DLD1 (cell line): ENCODE results near the gene SPATA21.

Experiments used
- in situ Hi-C: cut with HindIII; loops from 2 replicates; pipeline ENCODE4 v1.10.0; 2017; ENCODE audit warnings: low sequenced_read_pairs

Gene SPATA21

DNA sequence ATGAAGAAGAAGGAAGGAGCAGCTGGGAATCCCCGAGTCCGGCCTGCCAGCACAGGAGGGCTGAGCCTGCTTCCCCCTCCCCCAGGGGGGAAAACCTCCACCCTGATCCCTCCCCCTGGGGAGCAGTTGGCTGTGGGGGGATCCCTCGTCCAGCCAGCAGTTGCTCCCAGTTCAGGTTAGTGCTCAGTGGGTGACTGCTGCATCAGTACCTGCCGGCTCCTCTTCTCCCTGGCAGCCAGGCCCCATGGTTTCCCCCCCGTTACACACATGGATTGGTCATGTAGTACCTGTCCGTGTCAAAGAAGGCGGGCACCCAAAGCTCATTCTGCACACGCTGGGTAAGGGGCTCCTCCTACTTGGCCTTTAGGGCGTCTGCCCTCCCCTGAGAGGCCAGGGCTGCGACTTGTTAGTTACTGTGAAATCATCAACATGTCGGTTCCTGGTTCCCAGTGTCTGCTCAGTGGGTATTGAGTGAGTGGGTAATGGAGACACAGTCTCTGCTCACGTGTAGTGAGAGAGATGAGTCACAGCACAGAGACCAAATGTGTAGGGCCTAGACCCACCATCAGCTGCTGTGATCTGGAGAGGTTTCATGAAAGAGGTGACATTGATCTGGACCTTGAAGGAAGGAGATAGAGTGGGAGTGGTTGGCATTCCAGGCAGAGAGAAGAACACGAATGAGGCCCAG is 14.8 kb upstream of the SPATA21 start:
- in situ Hi-C loops = no loop called here

DNA sequence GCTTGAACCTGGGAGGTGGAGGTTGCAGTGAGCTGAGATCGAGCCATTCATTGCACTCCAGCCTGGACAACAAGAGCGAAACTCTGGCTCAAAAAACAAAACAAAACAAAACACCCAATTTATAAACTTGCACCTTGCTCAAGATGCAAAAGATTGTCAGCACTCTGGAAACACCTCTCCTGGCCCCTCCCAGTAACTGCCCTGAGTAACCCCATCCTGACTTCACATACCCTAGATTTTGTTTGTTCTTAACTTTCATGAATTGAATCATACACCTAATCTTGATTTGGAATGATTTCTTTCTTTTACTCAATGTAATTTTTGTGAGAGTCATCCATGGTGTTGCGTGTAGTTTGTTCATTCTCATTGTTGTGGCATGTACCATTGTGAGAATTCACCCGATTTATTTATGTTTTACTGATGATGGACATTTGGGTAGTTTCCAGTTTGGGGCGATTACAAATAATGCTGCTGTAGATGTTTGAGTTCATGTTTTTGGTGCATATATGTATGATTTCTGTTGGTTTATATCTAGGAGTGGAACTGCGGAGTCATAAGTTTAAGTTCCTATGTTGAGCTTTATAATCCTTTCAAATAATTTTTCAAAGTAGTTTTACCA is 13.7 kb upstream of the SPATA21 start:
- in situ Hi-C loops = no loop called here

DNA sequence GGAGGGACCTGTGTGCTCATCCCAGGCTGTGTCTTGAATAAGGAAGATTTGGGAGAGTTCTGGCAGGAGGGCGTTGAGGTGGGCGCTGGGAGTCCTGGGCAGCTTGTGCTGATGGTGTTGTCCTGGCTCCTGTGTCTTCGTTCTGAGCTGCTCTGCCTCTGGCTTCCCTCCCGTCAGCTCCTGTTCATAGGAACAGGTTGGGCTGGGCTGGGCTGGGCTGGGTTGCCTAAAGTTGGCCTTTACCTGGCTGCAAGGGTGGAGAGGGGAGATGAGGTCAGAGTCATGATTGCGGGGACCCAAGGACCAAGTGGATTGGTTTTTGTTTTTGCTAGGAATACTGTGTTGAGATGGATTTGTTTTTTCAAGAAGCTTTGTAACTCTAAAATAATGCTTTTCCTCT is 12.4 kb upstream of the SPATA21 start:
- in situ Hi-C loops = no loop called here

DNA sequence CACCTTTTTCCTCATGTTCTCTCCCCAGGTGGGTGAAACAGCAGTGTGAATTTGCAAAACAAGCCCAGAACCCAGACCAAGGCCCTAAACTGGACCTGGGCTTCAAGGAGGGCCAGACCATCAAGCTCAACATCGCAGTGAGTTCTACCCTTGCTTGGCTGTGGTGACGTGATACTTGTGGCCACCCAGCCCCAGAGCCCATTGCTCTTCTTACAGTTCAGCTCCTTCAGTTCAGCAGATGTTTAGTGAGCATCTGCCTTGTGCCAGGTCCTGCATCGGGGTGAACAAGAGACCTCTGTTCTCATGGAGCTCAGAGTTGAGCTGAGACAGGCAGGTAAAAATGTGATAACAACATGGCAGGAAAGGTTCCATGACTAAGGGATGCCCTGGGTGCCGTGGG is 11.8 kb upstream of the SPATA21 start:
- in situ Hi-C loops = no loop called here

DNA sequence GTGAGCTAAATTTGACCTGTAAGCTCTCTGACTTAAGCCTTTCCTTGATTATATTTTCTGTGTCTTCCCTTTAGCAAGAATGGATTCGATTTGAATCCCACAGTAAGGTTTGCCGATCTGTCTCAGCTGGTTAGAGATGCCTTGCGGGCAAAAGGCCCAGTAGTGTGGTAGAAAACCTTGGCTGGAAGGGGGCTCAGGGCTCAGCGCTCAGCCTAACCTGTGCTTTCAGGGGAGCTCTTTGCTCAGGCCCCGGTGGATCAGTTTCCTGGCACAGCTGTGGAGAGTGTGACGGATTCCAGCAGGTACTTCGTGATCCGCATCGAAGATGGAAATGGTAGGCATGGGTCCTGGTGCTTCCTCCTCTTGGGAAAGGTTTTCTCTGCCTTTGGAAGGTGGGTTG is 10.4 kb upstream of the SPATA21 start:
- in situ Hi-C loops = no loop called here

DNA sequence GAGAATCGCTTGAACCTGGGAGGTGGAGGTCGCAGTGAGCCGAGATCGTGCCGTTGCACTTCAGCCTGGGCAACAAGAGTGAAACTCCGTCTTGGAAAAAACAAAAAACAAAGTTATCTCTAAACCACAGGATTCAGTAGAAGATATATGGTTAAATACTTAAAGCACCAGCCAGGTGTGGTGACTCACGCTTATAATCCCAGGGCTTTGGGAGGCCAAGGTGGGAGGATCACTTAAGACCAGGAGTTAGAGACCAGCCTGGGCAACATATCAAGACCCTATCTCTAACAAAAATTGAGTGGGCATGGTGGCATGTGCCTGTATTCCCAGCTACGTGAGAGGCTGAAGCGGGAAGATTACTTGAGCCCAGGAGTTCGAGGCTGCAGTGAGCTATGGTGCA is 8.9 kb upstream of the SPATA21 start:
- in situ Hi-C loops = no loop called here

DNA sequence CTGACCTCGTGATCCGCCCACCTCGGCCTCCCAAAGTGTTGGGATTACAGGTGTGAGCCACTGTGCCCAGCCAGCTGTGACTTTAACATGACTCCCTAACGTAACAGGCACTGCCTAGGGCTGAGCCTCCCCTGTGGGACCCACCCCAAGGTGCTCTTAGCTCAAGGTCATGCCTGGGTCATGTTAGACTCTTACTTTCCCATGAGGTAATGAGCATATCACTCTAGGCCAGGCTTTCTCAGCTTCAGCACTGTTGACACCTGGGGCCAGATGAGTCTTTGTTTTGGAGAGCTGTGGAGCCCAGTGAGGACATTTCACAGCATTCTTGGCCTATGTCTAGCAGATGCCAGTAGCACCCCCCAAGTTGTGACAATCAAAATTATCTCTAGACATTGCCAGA is 7.8 kb upstream of the SPATA21 start:
- in situ Hi-C loops = no loop called here

DNA sequence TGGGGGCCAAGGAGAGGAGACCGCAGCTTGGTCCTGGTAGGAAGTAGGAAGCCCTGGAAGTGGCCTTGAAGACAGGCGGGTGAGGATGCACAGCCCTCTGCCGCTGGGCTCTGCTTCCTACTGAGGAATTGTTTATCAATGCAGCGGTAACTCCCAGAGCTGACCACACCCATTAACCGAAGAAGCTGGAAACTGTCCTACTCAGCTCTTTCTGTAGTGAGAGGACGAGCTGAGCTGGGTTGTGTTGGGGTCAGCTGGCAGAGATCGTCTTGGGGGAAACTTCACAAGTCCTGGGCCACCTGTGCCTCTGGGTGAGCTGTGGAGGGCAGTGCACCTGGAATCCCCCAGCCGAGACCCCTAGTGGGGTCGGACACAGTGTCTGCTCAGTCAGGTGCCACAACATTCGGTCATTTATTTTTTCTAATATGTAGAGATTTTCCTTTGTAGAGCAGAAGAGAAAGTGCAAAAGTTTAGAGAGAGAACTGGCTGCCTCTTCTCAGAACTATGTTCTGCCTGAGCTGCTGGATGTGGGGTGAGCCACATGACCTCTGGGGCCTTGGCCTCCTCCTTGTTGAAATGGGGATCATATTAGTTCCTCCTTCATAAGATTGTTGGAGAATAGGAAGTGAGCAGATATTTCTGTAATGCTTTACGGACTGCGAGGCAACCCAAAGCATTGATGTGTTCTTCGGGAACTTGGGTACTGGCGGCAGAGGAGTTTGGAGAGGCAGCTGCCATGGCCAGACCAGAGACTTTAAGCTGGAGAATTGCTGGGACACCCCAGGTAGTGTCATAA is 6.9 kb upstream of the SPATA21 start:
- in situ Hi-C loops = no loop called here

DNA sequence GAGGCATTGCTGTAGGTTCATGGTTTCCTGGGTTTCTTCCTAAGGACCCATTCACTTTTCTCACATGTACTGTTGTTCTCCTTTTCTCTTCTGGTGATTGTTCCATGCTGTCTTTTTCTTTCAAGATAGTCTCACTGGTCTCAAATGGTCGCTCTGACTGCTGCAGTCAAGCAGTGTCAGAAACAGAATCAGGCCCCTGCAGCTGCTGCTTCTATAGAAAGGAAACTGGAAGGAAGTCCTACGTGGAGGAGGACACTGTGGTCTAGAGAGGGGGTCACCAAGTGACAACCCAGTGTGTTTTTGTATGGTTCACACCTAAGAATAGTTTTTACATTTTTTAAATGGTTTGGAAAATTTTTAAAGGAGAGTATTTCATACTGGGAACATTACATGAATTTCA is 5.7 kb upstream of the SPATA21 start:
- in situ Hi-C loops = no loop called here

DNA sequence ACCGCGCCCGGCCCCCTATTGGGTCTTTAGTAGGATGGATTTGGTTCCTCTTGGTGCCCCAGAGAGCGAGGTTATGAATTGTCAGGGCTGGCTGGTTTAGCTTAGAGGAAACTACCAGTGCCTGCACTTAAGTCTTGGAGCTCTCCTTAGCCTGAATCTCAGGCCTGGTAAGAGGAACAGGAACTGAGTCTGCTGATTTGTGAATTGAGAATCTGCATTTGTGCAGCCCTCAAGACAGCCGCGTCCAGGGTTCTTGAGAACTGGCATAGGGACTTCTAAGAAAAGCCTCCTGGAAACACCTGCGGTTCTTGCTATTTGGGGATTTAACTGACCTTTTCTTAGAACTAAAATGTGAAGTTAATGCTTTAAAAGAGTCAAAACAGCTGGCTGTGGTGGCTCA is 5.0 kb upstream of the SPATA21 start:
- in situ Hi-C loops = no loop called here

DNA sequence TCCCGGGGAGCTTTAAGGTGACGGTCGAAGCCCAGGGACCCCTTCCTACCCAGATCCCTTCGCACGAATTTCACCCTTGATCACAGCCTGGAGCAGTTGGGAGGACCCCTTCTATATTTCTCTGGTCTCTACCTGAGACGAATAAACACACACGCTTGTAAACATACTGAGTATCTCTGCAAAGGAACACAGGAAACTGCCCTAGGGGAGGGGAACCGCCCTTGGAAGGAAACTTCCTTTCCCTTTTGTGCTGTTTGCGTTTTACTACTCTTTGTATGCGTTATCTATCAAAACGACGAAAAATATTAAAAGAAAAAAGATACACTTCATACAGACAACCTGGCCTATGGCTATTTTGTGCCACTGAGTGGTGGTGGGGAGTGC is 4.0 kb upstream of the SPATA21 start:
- in situ Hi-C loops = no loop called here

DNA sequence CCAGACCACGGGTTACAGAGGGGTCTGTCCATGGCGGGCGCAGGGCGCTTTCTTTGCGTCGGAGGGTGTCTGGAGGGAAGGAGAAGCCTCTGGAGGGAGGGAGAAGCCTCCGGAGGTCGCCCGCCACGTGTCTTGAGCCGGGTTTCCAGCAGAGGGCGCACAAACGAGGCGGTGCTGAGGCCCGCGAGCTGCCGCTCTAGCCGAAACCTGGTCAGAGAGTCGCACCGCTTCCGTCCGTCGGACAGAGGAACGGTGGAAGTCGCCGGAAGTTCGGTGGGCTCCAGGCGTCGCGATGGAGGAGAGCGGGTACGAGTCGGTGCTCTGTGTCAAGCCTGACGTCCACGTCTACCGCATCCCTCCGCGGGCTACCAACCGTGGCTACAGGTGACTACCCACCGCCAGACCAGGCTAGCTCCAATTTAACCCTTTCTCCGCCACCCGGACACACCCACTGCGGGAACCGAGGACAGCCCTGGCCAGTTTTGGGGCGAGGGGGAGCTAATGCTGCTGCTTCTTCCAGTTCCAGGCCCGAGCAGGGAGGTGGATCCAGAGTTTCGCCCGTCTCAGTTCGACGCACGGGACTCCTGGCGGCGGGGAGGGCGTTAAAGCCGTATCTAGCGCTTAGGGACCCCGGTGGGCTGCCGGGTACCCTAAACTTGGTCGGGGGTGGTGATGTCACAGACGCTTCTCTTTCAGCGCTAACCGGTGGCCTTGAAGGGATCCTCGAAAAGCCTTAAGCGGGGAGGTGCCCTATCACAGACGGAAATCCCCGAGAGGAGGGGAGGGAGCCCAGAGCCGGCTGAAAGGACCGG is 3.5 kb upstream of the SPATA21 start, which contains the start of gene NECAP2:
NECAP2 (plus strand) TSS at position 255 of the 812 bp plus-strand sequence; CDS start at position 293, 38 bp downstream.
- in situ Hi-C loops = no loop called here

DNA sequence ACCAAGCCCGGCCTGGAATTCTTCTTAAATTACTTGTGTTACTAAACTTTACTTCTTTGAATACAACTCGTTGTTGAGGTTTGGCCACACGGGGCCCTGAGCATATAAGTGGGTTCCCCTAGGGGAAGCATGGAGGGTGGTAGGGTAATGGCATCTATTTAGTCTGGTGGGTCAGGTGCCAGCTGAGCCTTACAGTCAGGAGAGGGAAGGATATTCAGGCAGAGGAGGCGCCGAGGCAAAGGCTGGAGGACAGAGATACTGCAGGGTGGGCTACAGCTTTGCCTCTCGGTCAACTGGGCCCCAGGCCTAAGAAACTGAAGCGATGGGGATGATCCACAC is 2.9 kb upstream of the SPATA21 start:
- in situ Hi-C loops = no loop called here

DNA sequence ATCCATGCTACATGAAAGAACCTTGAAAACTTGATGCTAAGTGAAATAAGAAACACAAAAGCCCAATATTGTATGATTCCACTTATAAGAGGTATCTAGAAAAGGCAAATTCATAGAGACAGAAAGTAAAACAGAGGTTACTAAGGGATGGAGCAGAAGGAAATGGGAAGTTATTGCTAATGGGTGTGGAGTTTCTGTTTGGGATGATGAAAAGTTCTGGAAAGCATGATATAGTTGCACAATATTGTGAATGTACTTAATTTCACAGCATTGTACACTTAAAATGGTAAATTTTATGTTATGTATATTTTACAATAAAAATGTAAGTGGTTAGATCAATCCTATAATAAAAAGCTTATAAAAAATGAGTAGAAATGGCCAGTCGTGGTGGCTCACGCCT is 1.7 kb upstream of the SPATA21 start:
- in situ Hi-C loops = no loop called here

DNA sequence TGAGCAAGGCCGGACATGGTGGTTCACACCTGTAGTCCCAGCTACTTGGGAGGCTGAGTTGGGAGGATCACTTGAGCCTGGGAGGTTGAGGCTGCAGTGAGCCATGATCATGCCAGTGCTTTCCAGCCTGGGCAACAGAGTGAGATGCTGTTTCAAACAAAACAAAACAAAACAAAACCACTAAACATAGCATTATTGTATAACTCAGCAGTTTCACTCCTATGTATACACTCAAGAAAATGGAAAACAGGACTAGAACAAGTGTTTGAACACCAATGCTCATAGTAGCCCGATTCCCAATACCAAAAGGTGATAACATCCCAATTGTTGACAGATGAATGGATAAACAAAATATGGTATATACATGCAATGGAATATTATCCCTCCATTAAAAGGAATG is 1.3 kb upstream of the SPATA21 start:
- in situ Hi-C loops = no loop called here

DNA sequence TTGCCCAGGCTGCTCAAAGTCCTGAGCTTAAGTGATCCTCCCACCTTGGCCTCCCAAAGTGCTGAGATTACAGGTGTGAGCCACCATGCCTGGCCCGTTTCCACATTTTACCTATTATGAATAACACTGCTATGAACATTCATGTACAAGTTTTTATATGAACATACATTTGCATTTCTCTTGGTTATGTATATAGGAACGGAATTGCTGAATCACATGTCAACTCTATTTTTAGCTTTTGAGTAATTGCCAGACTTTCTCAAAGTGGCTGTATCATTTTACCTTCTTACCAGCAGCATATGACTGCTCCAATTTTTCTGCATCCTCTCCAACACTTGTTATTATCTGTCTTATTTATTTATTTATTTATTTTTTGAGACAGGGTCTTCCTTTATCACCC is 2.7 kb downstream of the SPATA21 start:
- in situ Hi-C loops = loop anchor here (5.0 kb wide), 1 partner anchor 47 kb away; no protein-coding TSS in a partner anchor

DNA sequence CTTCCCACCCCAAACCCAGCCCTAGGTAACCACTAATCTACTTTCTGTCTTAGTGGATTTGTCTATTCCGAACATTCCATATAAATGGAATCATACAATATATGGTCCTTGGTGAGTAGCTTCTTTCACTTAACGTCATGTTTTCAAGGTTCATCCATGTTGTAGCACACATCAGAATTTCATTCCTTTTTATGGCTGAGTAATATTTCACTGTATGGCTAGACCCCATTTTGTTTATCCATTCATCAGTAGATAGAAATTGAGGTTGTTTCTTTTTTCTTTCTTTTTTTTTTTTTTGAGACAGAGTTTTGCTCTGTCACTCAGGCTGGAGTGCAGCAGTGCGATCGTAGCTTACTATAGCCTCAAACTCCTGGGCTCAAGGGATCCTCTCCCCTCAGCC is 3.2 kb downstream of the SPATA21 start:
- in situ Hi-C loops = loop anchor here (5.0 kb wide), 1 partner anchor 47 kb away; no protein-coding TSS in a partner anchor

DNA sequence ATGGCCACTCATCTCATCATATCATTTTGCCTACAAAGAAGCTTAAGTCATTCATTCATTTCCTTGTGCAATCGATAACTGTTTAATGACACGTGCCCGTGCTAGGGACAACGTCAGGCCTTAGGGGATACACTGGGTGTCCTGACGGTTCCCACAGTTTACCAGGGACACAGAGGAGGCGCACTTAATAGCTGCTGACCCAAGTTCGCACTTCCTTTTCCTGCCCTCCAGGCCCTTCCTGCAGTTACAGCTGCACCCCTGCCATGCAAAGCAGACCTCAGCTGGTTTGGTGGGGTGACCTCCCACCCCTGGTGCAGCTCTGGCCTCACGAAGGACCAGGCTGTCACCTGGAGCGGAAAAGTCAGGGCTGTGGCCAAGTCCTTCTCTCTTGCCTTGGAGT is 4.2 kb downstream of the SPATA21 start:
- in situ Hi-C loops = loop anchor here (5.0 kb wide), 1 partner anchor 46 kb away; no protein-coding TSS in a partner anchor

DNA sequence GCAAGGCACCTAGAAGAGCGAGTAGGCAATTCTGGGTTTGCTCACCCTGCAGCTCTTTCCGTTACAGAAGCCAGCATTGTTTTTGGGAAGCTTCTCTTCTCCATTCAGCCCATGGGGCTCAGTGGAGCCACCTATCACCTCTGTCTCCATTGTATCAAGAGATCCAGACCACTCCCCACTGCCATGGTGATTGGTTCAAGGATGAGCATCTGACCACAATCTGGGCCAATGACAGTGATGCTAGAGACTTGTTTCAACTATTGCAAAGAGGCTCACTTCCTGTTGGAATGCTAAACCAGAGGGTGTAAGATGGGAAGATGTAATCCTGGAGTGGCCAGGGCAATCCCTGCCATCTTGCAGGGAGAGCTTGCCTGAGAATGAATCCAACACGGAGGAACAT is 6.6 kb downstream of the SPATA21 start:
- in situ Hi-C loops = loop anchor here (5.0 kb wide), 1 partner anchor 43 kb away; no protein-coding TSS in a partner anchor

DNA sequence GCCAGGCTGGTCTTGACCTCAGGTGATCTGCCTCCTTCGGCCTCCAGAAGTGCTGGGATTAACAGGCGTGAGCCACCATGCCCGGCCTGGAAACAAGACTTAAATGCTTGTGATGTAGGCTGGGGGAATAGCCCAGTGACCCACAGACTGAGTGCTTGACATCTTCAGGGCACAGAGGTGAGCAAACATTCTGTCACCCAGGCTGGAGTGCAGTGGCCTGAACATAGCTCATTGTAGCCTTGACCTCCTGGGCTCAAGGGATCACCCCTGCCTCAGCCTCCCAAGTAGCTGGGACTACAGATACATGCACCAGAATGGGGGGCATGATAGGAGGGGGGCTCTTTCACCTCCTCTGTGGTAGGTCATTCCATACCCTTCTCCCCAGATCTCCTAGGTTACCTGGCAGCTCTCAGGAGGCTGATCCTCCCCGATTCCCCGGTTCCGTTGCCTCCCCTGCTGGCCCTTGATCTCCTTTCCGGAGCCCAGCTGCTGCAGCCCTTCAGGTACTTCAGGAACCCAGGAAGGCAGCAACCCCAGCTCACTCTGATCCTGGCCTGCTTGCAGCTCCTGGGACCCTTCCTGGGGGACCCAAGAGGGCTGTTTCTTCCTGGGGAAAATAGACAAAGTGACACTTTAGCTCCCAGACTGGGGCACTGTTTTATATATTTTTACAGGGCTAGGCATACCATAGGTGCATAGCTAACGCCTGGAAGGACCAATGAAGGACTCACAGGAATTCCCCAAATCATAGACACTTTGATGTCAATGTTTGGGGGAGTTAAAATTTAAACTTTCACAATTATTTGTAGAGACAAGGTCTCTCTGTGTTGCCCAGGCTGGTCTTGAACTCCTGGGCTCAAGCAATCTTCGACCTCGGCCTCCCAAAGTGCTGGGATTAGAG is 11.8 kb downstream of the SPATA21 start:
- in situ Hi-C loops = no loop called here
